ENCODE measurements around the gene HERPUD1. TPM values are rescaled to one million over a fixed set of nuclear protein-coding genes. Genes with fewer than 3 reads are reported as not detected.

Gene HERPUD1
- total RNA-seq, 1 experiment from 2014 or later = 35.3 TPM

DNA sequence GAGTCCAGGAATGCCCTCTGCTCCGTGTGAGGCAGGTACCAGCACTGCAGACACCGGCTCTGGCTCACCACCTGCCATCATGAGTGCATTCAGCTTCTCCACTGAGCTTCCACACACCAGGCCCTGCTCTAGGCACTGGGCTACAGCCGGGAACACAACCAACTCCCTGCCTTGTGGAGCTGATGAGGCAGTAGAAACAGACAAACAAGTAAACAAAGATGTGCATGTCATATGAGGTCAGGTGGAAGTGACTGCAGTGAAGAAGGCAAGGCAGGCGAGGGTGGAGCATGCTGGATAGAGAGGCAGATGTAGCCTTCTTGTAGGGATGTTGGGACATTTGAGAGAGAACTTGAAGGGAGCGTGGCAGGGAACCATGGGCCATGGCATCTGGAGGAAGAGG is 62.4 kb downstream of the HERPUD1 start:
- peaks cover 12% of the 10 kb centered on the region for H3K4me1 ChIP-seq (replicated peaks; ENCODE audit: insufficient read depth)
- H3K36me3 ChIP-seq (ENCODE audit: low read depth) = no peaks in the 10 kb centered on the region
- POLR2A ChIA-PET (ENCODE audit: unreplicated experiment) = interaction anchor here (0.6 kb wide), 1 partner anchor 15 kb away, joined by 3 read pairs; no protein-coding TSS in a partner anchor
- intact Hi-C loops (cut with micrococcal nuclease; ENCODE audit: unreplicated experiment) = no loop called here
- H3K9me2 ChIP-seq (ENCODE audit: insufficient read depth) = no peaks in the 10 kb centered on the region
- H4K20me1 ChIP-seq (ENCODE audit: insufficient read depth) = no peaks in the 10 kb centered on the region
- no peaks in the 10 kb centered on the region for H3F3A ChIP-seq (ENCODE audit: insufficient read depth, low read depth)
- H3K4me3 ChIP-seq = no peak overlapping the region
- no peaks in the 10 kb centered on the region for H3K9me3 ChIP-seq (ENCODE audit: insufficient read depth, low read depth)
- H2AFZ ChIP-seq = no peak overlapping the region
- no peaks in the 10 kb centered on the region for H3K79me2 ChIP-seq (ENCODE audit: low read depth)
- CTCF ChIA-PET = no interaction called here
- no peak for DNase-seq
- no peak overlapping the region for H3K4me2 ChIP-seq
- no peak for TF ChIP-seq EZH2 (IDR thresholded peaks at IDR 0.05; ENCODE audit: low read depth)
- TF ChIP-seq, protein P1, sequence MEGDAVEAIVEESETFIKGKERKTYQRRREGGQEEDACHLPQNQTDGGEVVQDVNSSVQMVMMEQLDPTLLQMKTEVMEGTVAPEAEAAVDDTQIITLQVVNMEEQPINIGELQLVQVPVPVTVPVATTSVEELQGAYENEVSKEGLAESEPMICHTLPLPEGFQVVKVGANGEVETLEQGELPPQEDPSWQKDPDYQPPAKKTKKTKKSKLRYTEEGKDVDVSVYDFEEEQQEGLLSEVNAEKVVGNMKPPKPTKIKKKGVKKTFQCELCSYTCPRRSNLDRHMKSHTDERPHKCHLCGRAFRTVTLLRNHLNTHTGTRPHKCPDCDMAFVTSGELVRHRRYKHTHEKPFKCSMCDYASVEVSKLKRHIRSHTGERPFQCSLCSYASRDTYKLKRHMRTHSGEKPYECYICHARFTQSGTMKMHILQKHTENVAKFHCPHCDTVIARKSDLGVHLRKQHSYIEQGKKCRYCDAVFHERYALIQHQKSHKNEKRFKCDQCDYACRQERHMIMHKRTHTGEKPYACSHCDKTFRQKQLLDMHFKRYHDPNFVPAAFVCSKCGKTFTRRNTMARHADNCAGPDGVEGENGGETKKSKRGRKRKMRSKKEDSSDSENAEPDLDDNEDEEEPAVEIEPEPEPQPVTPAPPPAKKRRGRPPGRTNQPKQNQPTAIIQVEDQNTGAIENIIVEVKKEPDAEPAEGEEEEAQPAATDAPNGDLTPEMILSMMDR (conservative IDR thresholded peaks at IDR 0.05) = no peak
- H3K27me3 ChIP-seq (ENCODE audit: insufficient read depth, low read depth) = no peaks in the 10 kb centered on the region
- no peak overlapping the region for H3K27ac ChIP-seq
- no TSS peak for BruUV-seq (replicated peaks)

Small RNAs within 50 kb of the gene (microRNA-seq; reads per million reads assigned to microRNA genes)
- gene MIR6863 (ENCODE audit: borderline number of aligned reads, borderline replicate concordance) = not detected

Other genes starting within 250 kb of the HERPUD1 start
- gene MT1X, start 249.7 kb upstream of the HERPUD1 start, total RNA-seq (2021) = 18.9 and 41.2 TPM in 2 replicates
- 74.7 and 92.4 TPM in 2 replicates for gene NUP93, start 202.0 kb upstream of the HERPUD1 start, total RNA-seq (2021)
- gene SLC12A3, start 66.9 kb upstream of the HERPUD1 start, total RNA-seq (2021) = 0.26 and 0.70 TPM in 2 replicates
- gene CETP, start 29.8 kb downstream of the HERPUD1 start, total RNA-seq (2021) = not detected in 2 replicates
- 21.9 and 29.7 TPM in 2 replicates for gene NLRC5, start 57.4 kb downstream of the HERPUD1 start, total RNA-seq (2021)
- 34.7 and 35.2 TPM in 2 replicates for gene CPNE2, start 160.4 kb downstream of the HERPUD1 start, total RNA-seq (2021)